ENCODE data around the gene PSMG1. TPM values are rescaled to one million over a fixed set of nuclear protein-coding genes. Genes with fewer than 3 reads are reported as not detected.

The PSMG1 gene
- total RNA-seq, 1 donor from 2014 or later: 49.6 TPM

DNA sequence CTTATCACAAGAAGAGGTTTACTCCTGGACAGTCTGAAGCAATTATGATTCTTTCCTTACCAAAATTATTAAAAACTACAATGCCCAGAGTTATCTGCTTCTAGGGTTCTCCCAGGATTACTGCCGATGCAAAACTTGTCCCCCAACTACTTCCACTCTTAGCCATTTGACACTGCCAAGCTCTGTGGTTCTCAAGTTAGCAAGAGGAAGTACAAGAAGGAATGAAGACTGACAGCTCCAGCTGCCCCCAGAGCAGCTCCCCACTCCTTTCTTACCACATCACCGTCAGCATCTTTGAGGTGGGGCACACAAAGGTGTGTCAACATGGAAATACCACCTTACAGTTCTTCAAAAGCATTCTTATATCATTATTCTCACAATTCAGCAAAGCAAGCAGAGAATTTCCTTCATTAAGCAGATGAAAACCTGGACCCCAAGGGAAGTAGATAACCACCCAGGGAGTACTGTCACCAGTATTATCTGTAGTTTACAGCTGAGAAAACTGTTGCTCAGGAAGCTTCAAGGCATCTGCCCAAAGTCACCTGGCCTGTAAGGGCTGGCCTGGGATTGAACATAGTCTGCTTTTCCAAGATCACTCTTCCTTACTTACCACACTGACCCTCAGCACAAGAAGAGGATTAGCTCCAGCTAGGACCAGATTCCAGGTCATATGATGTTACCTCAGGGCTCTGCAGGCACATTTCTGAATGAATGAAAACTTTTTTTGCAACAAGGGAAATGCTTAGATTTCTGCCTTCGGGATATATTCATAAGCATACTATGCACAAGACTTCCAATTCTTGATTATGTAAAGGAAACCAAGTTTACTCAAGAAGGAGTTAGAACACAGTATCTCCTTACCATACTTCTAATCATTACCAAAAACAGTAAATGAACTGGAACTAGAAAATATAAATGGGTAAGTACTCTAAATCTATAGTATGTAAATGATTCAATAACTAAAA, 9.3 kb downstream of the PSMG1 start:
- Mint-ChIP-seq H3K4me3 (ENCODE audit: unreplicated experiment) (no peak overlapping the region), H3K9me3 (ENCODE audit: unreplicated experiment) (no peaks in the 10 kb centered on the region), H3K4me1 (ENCODE audit: unreplicated experiment) (peaks cover 9% of the 10 kb centered on the region), H3K27me3 (ENCODE audit: unreplicated experiment) (no peaks in the 10 kb centered on the region), H3K36me3 (ENCODE audit: unreplicated experiment) (peaks cover 48% of the 10 kb centered on the region), H3K27ac (ENCODE audit: unreplicated experiment) (no peak overlapping the region)
- DNase-seq (ENCODE audit: extremely low spot score, unreplicated experiment): no peak
- TF ChIP-seq, protein P1, sequence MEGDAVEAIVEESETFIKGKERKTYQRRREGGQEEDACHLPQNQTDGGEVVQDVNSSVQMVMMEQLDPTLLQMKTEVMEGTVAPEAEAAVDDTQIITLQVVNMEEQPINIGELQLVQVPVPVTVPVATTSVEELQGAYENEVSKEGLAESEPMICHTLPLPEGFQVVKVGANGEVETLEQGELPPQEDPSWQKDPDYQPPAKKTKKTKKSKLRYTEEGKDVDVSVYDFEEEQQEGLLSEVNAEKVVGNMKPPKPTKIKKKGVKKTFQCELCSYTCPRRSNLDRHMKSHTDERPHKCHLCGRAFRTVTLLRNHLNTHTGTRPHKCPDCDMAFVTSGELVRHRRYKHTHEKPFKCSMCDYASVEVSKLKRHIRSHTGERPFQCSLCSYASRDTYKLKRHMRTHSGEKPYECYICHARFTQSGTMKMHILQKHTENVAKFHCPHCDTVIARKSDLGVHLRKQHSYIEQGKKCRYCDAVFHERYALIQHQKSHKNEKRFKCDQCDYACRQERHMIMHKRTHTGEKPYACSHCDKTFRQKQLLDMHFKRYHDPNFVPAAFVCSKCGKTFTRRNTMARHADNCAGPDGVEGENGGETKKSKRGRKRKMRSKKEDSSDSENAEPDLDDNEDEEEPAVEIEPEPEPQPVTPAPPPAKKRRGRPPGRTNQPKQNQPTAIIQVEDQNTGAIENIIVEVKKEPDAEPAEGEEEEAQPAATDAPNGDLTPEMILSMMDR (IDR thresholded peaks at IDR 0.05): no peak

DNA sequence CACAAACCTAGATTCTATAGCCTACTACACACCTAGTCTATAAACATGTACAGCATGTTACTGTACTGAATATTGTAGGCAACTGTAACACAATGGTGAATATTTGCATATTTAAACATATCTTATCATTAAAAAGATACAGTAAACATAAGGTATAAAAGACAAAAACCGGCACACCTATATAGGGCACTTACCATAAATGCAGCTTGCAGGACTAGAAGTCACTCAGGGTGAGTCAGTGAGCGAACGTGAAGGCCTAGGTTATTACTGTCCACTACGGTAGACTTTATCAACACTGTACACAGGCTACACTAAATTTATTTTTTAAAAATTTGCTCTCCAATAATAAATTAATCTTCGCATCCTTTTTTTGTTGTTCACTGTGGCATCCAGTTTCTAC, 13.3 kb downstream of the PSMG1 start:
- no peak overlapping the region for H3K4me3 Mint-ChIP-seq (ENCODE audit: unreplicated experiment)
- TF ChIP-seq, protein P1 (IDR thresholded peaks at IDR 0.05): no peak
- H3K4me1 Mint-ChIP-seq (ENCODE audit: unreplicated experiment): peaks cover 1% of the 10 kb centered on the region
- H3K9me3 Mint-ChIP-seq (ENCODE audit: unreplicated experiment): peaks cover 13% of the 10 kb centered on the region
- H3K27ac Mint-ChIP-seq (ENCODE audit: unreplicated experiment): no peak overlapping the region
- DNase-seq (ENCODE audit: extremely low spot score, unreplicated experiment): no peak
- peaks cover 44% of the 10 kb centered on the region for H3K36me3 Mint-ChIP-seq (ENCODE audit: unreplicated experiment)
- no peaks in the 10 kb centered on the region for H3K27me3 Mint-ChIP-seq (ENCODE audit: unreplicated experiment)

DNA sequence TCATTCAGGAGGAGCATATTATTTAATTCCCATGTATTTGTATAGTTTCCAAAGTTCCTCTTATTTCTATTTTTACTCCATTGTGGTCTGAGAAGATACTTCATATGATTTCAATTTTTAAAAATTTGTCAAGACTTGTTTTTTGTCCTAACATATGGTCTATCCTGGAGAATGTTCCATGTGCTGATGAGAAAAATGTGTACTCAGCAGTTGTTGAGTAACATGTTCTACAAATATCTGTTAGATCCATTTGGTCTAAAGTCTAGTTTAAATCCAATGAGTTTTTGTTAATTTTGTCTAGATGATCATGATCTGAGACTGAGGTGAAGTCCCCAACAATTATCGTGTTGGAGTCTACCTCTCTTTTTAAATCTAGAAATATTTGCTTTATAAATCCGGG, 14.5 kb downstream of the PSMG1 start:
- DNase-seq (ENCODE audit: extremely low spot score, unreplicated experiment): no peak
- no peaks in the 10 kb centered on the region for H3K4me1 Mint-ChIP-seq (ENCODE audit: unreplicated experiment)
- H3K4me3 Mint-ChIP-seq (ENCODE audit: unreplicated experiment): no peak overlapping the region
- peaks cover 39% of the 10 kb centered on the region for H3K36me3 Mint-ChIP-seq (ENCODE audit: unreplicated experiment)
- TF ChIP-seq, protein P1 (IDR thresholded peaks at IDR 0.05): no peak
- H3K27me3 Mint-ChIP-seq (ENCODE audit: unreplicated experiment): no peaks in the 10 kb centered on the region
- peaks cover 22% of the 10 kb centered on the region for H3K9me3 Mint-ChIP-seq (ENCODE audit: unreplicated experiment)
- no peak overlapping the region for H3K27ac Mint-ChIP-seq (ENCODE audit: unreplicated experiment)

DNA sequence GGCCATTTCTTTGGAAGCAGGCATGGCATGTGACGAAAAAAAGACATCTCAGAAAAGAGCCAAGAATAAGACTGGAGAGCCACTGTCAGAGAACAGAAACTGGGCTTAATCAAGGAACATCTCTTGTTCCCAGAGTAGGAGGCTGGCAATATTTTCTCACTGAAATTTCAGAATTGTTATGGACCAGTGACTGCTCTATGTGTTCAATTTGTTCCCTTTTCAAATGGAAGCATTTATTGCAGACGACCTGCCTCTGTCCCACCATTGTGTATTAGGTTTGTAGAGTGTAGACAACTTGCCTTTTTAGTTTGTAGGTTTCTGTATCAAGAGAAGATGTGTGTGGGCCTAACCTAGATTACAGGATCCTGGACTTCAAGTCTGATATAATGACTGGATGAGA, 18.7 kb downstream of the PSMG1 start:
- TF ChIP-seq, protein P1 (IDR thresholded peaks at IDR 0.05): no peak
- DNase-seq (ENCODE audit: extremely low spot score, unreplicated experiment): no peak
- H3K9me3 Mint-ChIP-seq (ENCODE audit: unreplicated experiment): peaks cover 28% of the 10 kb centered on the region
- H3K4me3 Mint-ChIP-seq (ENCODE audit: unreplicated experiment): no peak overlapping the region
- no peak overlapping the region for H3K27ac Mint-ChIP-seq (ENCODE audit: unreplicated experiment)
- H3K36me3 Mint-ChIP-seq (ENCODE audit: unreplicated experiment): peaks cover 20% of the 10 kb centered on the region
- H3K4me1 Mint-ChIP-seq (ENCODE audit: unreplicated experiment): peaks cover 4% of the 10 kb centered on the region
- no peaks in the 10 kb centered on the region for H3K27me3 Mint-ChIP-seq (ENCODE audit: unreplicated experiment)

DNA sequence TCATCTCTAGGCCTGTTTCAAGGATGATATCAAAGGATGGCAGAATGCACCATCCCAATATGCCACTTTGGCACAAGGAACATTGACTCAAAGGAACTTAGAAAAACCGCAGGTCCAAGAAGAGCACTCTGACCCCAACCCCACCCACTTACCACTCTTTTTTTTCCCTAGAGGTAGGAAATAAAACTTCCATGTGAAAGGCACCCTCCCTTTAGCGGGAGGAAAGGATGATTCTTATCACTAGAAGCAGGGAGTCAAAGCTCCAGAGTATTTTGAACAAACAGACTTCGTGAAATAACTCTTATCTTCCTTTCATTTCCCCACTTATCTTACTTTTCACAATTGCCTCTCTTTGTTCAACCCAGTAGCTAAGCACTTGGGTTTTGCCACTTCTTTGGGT, 22.2 kb downstream of the PSMG1 start:
- DNase-seq (ENCODE audit: extremely low spot score, unreplicated experiment): no peak

More for the DNA sequence above, 22.2 kb downstream of the PSMG1 start:
- Mint-ChIP-seq H3K4me3 (ENCODE audit: unreplicated experiment) (no peak overlapping the region), H3K27ac (ENCODE audit: unreplicated experiment) (no peak overlapping the region), H3K36me3 (ENCODE audit: unreplicated experiment) (peaks cover 4% of the 10 kb centered on the region), H3K9me3 (ENCODE audit: unreplicated experiment) (peaks cover 17% of the 10 kb centered on the region), H3K27me3 (ENCODE audit: unreplicated experiment) (no peaks in the 10 kb centered on the region), H3K4me1 (ENCODE audit: unreplicated experiment) (peaks cover 15% of the 10 kb centered on the region)
- TF ChIP-seq, protein P1 (IDR thresholded peaks at IDR 0.05): no peak
